C4-2B (cell line): ENCODE data around the gene NEB.

ENCODE experiments used
- H3K27ac ChIP-seq: fragments of 450-650 bp; 2 replicates; pipeline ENCODE4 v1.5.1; 2017
- ZFX ChIP-seq: fragments of 450-650 bp; IDR thresholded peaks from 2 replicates; pipeline ENCODE4 v1.6.1; 2017
- TF ChIP-seq, protein P1 (sequence below): fragments of 450-650 bp; conservative IDR thresholded peaks from 2 replicates; pipeline ENCODE4 v1.5.1; 2017; ENCODE audit warnings: mild to moderate bottlenecking

NEB gene

DNA sequence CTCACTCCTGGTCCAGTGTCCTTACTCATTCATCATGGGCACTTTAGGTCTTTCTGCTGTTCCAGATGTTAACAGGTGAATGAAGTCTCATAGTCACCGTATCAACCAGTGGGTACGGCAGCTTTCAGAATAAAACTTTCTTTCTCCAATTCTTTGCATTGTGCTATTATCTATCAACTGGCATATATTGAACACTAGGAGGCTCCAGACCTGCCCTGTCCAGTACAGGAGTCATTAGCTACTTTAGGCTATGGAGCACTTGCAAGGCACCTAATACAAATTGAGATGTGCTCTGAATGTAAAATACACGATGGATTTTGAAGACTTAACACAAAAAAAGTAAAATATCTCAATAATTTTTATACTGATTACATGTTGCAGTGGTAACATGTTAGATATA, 43.2 kb upstream of the NEB start:
- no peak overlapping the region for H3K27ac ChIP-seq
- TF ChIP-seq, protein P1, sequence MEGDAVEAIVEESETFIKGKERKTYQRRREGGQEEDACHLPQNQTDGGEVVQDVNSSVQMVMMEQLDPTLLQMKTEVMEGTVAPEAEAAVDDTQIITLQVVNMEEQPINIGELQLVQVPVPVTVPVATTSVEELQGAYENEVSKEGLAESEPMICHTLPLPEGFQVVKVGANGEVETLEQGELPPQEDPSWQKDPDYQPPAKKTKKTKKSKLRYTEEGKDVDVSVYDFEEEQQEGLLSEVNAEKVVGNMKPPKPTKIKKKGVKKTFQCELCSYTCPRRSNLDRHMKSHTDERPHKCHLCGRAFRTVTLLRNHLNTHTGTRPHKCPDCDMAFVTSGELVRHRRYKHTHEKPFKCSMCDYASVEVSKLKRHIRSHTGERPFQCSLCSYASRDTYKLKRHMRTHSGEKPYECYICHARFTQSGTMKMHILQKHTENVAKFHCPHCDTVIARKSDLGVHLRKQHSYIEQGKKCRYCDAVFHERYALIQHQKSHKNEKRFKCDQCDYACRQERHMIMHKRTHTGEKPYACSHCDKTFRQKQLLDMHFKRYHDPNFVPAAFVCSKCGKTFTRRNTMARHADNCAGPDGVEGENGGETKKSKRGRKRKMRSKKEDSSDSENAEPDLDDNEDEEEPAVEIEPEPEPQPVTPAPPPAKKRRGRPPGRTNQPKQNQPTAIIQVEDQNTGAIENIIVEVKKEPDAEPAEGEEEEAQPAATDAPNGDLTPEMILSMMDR, result peak; percentile 27
- no peak for TF ChIP-seq ZFX

DNA sequence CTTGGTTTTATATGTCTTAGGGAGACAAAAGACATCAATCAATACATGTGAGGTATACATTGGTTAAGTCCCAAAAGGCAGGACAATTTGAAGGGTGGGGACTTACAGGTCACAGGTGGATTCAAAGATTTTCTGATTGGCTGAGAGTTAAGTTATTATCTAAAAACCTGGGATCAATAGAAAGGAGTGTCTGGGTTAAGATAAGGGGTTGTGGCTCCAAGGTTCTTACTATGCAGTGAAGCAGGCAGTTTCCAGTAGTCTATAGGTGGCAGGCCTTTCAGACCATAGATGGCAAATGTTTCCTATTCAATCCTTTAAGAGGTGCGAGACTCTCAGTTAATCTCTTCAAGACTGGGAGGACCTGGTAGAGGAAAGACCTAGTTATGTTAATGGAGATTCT, 42.1 kb upstream of the NEB start:
- TF ChIP-seq, protein P1, result no peak
- H3K27ac ChIP-seq, result no peak overlapping the region

DNA sequence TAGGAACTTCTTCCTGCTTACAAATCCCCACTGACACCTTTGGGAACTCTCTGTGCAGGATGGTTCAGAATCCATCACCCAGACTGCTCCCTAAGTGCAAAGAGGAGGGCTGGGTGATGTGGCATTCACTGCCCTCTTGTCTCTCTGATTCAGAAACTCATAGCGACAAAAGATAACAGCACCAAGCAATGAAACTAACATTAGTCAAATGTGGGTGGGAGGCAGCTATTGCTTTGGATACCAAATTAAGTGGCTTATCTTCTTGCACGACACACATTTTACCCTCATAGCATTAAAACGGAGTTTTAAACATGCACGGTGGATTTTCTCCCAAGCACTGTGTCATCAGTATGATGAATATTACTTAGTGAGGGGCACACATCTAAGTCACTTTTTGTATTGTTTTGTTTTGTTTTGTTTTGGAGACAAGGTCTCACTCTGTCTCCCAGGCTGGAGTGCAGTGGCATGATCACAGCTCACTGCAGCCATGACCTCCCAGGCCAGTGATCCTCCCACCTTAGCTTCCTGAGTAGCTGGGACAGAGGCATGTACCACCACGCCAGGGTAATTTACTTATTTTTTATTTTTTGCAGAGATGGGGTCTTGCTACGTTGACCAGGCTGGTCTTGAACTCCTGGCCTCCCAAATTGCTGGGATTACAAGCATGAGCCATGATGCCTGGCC, 40.9 kb upstream of the NEB start:
- TF ChIP-seq, protein P1, result no peak
- no peak for TF ChIP-seq ZFX
- peak overlapping the region; percentile 42 for H3K27ac ChIP-seq

DNA sequence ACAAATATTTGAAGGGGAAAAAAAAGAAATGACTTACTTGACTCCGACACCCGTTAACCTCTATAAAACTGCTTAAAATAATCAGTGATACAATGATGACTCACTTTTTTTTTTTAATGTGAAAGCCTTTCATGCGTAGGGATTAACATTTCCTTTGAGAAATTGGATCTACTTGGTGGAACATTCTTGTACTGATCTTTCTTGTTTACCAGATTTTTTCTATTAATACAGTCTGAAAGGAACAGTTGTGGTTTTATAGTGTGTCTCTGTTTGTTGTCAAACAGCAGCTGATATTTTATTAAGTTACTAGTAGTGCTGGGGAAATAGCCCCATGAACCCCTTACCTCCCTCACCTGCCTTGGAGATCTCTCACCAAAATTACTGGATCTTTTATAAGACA, 40.2 kb upstream of the NEB start:
- TF ChIP-seq, protein P1, result no peak
- TF ChIP-seq ZFX, result no peak
- no peak overlapping the region for H3K27ac ChIP-seq

DNA sequence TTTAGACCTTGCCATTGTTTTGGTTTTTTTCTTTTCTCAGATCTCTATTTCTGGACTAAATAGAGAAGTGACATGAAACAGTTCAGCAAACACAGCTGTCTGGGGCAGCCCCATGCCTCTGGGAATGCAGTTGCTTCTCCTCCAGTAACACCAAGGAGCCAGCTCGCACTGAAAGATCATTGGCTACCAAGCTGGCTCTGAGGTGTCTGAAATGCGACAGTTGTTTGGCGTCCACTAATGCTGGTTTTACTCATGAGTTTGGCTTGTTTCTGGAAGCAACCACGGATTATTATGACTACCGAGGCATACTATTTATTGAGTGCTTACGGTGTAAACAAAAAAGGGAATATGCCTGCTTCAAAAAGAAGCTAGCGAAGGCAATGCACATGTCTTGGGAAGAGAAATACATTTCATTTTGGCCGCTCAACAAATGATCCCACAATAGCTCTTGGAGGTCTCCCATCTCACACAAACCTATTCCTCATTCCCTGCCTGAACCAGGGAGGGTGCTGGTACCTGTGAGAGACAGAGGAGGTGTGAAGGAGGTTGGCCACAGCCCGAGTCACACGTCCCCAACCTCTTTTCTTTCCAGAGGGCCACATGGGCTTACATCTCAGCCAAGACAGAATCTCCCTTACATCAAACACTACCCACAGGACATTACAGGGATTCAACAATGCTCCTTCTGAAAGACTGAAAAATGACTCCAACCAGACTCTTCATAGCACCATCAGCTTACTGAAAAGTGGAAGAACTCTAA, 37.5 kb upstream of the NEB start:
- H3K27ac ChIP-seq, result no peak overlapping the region

DNA sequence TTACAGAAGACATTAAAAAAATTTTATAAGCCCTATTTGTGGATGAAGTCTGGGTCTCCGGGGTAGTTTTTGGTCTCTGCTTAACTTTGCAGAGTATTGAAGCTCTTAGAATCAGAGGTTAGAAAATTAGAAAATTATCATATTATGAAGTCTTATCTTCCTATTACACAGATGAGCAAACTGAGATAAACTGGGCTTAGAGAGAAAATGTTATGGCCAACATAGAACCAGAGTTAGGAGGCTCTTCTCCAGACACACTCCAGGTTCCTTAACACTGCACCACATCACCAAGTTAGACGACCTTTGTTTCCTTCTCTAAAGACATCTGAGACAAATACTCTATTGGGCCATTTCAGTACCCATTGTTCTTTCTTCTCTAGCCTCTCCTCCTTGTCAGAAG, 36.7 kb upstream of the NEB start:
- TF ChIP-seq, protein P1, result no peak
- TF ChIP-seq ZFX, result no peak
- no peak overlapping the region for H3K27ac ChIP-seq

More for the DNA sequence above, 37.5 kb upstream of the NEB start:
- TF ChIP-seq, protein P1, result no peak
- TF ChIP-seq ZFX, result no peak

DNA sequence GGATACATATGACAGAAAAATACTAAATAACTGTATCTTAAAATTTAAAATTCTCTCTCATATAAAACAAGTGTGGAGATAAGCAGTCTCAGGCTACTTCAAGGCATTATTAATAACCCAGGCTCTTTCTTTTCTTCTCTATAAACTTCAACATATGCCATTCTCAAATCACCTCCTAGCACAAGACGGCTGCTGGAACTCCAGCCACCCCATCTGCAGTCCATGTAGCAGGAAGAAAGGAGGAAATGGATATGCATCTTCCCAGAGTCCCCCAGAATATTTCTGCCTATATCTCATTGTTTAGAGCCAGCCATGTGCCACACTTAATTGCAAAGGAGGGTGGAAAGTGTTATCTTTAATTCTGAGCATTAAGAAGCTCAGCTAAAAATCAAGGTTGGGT, 35.3 kb upstream of the NEB start:
- no peak overlapping the region for H3K27ac ChIP-seq
- no peak for TF ChIP-seq ZFX
- TF ChIP-seq, protein P1, result no peak
